HG02798 (cell line): Measurements from ENCODE around the gene MCCC1.
"Not testable (repeated sequence)": the region's sequence is repeated elsewhere in the genome, so short reads cannot be mapped to it uniquely, and the experiment has no call there.

Experiments
- ATAC-seq: cut with Tn5 transposase; IDR thresholded peaks from one replicate; pipeline ENCODE4 v1.9.1; 2021; ENCODE audit warnings: mild to moderate bottlenecking; ENCODE audit not compliant: unreplicated experiment, poor library complexity

Gene MCCC1

GRCh38 chr3:183106635-183107034 is 7.3 kb upstream of the MCCC1 start:
- no peak for ATAC-seq

- not testable (repeated sequence) for ATAC-seq
Measured at GRCh38 chr3:183103950-183104349, 4.7 kb upstream of the MCCC1 start.

GRCh38 chr3:183101040-183101439 is 1.7 kb upstream of the MCCC1 start:
- not testable (repeated sequence) for ATAC-seq

GRCh38 chr3:183100376-183100775 is 1.1 kb upstream of the MCCC1 start:
- ATAC-seq = no peak

- no peak for ATAC-seq
Measured at GRCh38 chr3:183099838-183100204, 525 bp upstream of the MCCC1 start.

GRCh38 chr3:183098536-183099025 is 715 bp downstream of the MCCC1 start:
- ATAC-seq = peak; percentile 17

GRCh38 chr3:183094711-183095110 is 4.6 kb downstream of the MCCC1 start:
- no peak for ATAC-seq

- ATAC-seq = no peak
Measured at GRCh38 chr3:183092256-183092655, 7.0 kb downstream of the MCCC1 start.

GRCh38 chr3:183087184-183087583 is 12.1 kb downstream of the MCCC1 start:
- ATAC-seq = no peak

- ATAC-seq = no peak
Measured at GRCh38 chr3:183085634-183086390, 13.5 kb downstream of the MCCC1 start.

GRCh38 chr3:183082355-183082915 is 16.9 kb downstream of the MCCC1 start:
- no peak for ATAC-seq

GRCh38 chr3:183081459-183082183 is 17.7 kb downstream of the MCCC1 start:
- ATAC-seq = no peak

- ATAC-seq = no peak
Measured at GRCh38 chr3:183080628-183081027, 18.7 kb downstream of the MCCC1 start.

GRCh38 chr3:183074881-183075280 is 24.4 kb downstream of the MCCC1 start:
- ATAC-seq = no peak

GRCh38 chr3:183074261-183074660 is 25.0 kb downstream of the MCCC1 start:
- no peak for ATAC-seq

- no peak for ATAC-seq
Measured at GRCh38 chr3:183073839-183074238, 25.5 kb downstream of the MCCC1 start.

- ATAC-seq = no peak
Measured at GRCh38 chr3:183070892-183071291, 28.4 kb downstream of the MCCC1 start.

GRCh38 chr3:183069086-183069485 is 30.2 kb downstream of the MCCC1 start:
- no peak for ATAC-seq

GRCh38 chr3:183066891-183067290 is 32.4 kb downstream of the MCCC1 start:
- ATAC-seq = not testable (repeated sequence)

GRCh38 chr3:183064475-183064874 is 34.8 kb downstream of the MCCC1 start:
- no peak for ATAC-seq
